ENCODE data around the gene WNT11. TPM values are rescaled to one million over a fixed set of nuclear protein-coding genes. Genes with fewer than 3 reads are reported as not detected.

Gene WNT11
- total RNA-seq, 1 experiment from 2014 or later = not detected

DNA sequence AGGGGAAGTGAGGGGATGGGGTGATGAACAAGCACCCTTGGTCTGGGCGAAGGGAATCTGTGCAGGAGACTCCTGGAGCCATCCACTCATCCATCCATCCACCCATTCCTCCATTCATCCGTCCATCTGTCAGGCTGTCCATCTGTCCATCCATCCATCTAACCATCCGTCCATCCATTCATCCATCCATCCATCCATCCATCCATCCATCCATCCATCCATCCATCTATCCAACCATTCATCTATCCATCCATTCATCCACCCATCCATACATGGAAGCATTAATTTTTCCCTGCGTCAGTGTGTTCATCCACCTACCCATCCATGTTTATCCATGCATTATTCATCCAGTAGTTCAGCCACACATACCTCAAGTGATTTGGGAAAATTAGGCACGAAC, 32.0 kb downstream of the WNT11 start:
- Histone ChIP-seq H2BK15ac (ENCODE audit: low read depth, low read length) (no peak overlapping the region), H3K9me3 (ENCODE audit: control insufficient read depth, low read depth, low read length) (no peaks in the 10 kb centered on the region), H3K56ac (ENCODE audit: insufficient read length, low read depth, low read length) (no peak overlapping the region), H3K79me1 (ENCODE audit: insufficient read depth, low read depth, low read length, poor library complexity, severe bottlenecking) (no peaks in the 10 kb centered on the region), H4K8ac (replicated peaks; ENCODE audit: insufficient read length, low read depth, low read length) (no peak overlapping the region), H2BK12ac (ENCODE audit: insufficient read length, low read depth, low read length) (no peak overlapping the region), H3K14ac (ENCODE audit: insufficient read depth, low read length) (no peak overlapping the region), H4K20me1 (ENCODE audit: control insufficient read depth, insufficient read depth, insufficient read length) (no peaks in the 10 kb centered on the region), H4K5ac (ENCODE audit: insufficient read length, low read depth, low read length) (no peak overlapping the region), H3K4me1 (ENCODE audit: insufficient read depth, low read length) (no peaks in the 10 kb centered on the region), H2AFZ (ENCODE audit: low read length) (no peak overlapping the region), H3K18ac (ENCODE audit: insufficient read length, low read depth, low read length) (no peak overlapping the region), H3K23me2 (ENCODE audit: insufficient read length, low read depth, low read length, poor library complexity, severe bottlenecking) (no peaks in the 10 kb centered on the region), H3K79me2 (ENCODE audit: insufficient read depth, low read length) (no peaks in the 10 kb centered on the region), H3K23ac (ENCODE audit: insufficient read length, low read depth, low read length) (no peak overlapping the region), H2BK5ac (ENCODE audit: insufficient read length, low read length) (no peak overlapping the region), H2BK20ac (ENCODE audit: low read depth, low read length, poor library complexity, severe bottlenecking) (no peak overlapping the region), H3K27me3 (ENCODE audit: insufficient read depth, low read length) (no peaks in the 10 kb centered on the region), H3K27ac (ENCODE audit: insufficient read length, low read depth, low read length) (no peak overlapping the region), H2AK5ac (ENCODE audit: insufficient read length, low read length) (no peak overlapping the region), H2BK120ac (ENCODE audit: low read depth, low read length, poor library complexity, severe bottlenecking) (no peak overlapping the region), H3K9ac (ENCODE audit: extremely low read depth, insufficient read length, low read length) (no peak overlapping the region), H3K4me2 (ENCODE audit: insufficient read depth, insufficient read length, low read length) (no peak overlapping the region), H3K4ac (ENCODE audit: low read depth, low read length) (no peak overlapping the region), H3T11ph (ENCODE audit: low read length) (no peak overlapping the region), H4K91ac (ENCODE audit: insufficient read length, low read depth, low read length) (no peak overlapping the region)
- no CpG with 5 or more reads among the region's 5 CpGs for WGBS (ENCODE audit: extremely low coverage, insufficient read length, low lambda C conversion rate)
- TF ChIP-seq, protein P1, sequence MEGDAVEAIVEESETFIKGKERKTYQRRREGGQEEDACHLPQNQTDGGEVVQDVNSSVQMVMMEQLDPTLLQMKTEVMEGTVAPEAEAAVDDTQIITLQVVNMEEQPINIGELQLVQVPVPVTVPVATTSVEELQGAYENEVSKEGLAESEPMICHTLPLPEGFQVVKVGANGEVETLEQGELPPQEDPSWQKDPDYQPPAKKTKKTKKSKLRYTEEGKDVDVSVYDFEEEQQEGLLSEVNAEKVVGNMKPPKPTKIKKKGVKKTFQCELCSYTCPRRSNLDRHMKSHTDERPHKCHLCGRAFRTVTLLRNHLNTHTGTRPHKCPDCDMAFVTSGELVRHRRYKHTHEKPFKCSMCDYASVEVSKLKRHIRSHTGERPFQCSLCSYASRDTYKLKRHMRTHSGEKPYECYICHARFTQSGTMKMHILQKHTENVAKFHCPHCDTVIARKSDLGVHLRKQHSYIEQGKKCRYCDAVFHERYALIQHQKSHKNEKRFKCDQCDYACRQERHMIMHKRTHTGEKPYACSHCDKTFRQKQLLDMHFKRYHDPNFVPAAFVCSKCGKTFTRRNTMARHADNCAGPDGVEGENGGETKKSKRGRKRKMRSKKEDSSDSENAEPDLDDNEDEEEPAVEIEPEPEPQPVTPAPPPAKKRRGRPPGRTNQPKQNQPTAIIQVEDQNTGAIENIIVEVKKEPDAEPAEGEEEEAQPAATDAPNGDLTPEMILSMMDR (conservative IDR thresholded peaks at IDR 0.05) = no peak
- H3K27me3 Mint-ChIP-seq (ENCODE audit: low read depth) = peaks cover 47% of the 10 kb centered on the region
- no peak overlapping the region for H3K4me3 Mint-ChIP-seq
- no peaks in the 10 kb centered on the region; a peak in 1 of 5 replicates for H3K9me3 Mint-ChIP-seq
- H3K27ac Mint-ChIP-seq = no peak overlapping the region
- H3K36me3 Mint-ChIP-seq (ENCODE audit: insufficient read depth in 1 of 3, low read depth in 3 of 3) = no peaks in the 10 kb centered on the region
- DNase-seq = no peak
- H3K4me1 Mint-ChIP-seq = peaks cover 8 to 9% of the 10 kb centered on the region in 2 experiments
